LNCAP (cell line): ENCODE data around the gene SET.

Experiments used
- CTCF ChIP-seq: fragments of 450-650 bp; IDR thresholded peaks from 2 replicates; pipeline ENCODE4 v1.5.1; 2017; ENCODE audit warnings: mild to moderate bottlenecking

The SET gene

GRCh38 chr9:128720841-128721486 lies 31.9 kb downstream of the SET start:
- no peak for TF ChIP-seq CTCF

GRCh38 chr9:128721487-128722010 lies 32.5 kb downstream of the SET start:
- no peak for TF ChIP-seq CTCF

GRCh38 chr9:128722380-128723351 lies 33.6 kb downstream of the SET start:
- no peak for TF ChIP-seq CTCF

GRCh38 chr9:128723352-128723865 lies 34.4 kb downstream of the SET start:
- no peak for TF ChIP-seq CTCF

- no peak for TF ChIP-seq CTCF
Measured at GRCh38 chr9:128723866-128724743, 35.1 kb downstream of the SET start, which contains the start of gene ZDHHC12. Gene ZDHHC12, minus strand, starts transcription at chr9:128724127. Its CDS starts 34 bp downstream, at chr9:128724093.

- TF ChIP-seq CTCF: no peak
Measured at GRCh38 chr9:128724744-128725211, 35.8 kb downstream of the SET start.
